SU-DHL-6 (cell line): ENCODE data around the gene DLK1.

Experiments used
- EZH2phosphoT487 ChIP-seq: fragments of 200-600 bp; sonication (generic), shearing (Covaris generic); conservative IDR thresholded peaks from 2 replicates; pipeline ENCODE4 v1.6.1; 2018; ENCODE audit warnings: mild to moderate bottlenecking, antibody characterized with exemption, low read length, moderate library complexity, mixed read lengths
- TF ChIP-seq, protein P1 (sequence below): fragments of 200-600 bp; sonication (generic); IDR thresholded peaks from one replicate; pipeline ENCODE4 v1.5.1; 2017; ENCODE audit warnings: antibody characterized with exemption, mild to moderate bottlenecking, low read length, moderate library complexity; ENCODE audit not compliant: insufficient read depth, poor library complexity, severe bottlenecking

DNA sequence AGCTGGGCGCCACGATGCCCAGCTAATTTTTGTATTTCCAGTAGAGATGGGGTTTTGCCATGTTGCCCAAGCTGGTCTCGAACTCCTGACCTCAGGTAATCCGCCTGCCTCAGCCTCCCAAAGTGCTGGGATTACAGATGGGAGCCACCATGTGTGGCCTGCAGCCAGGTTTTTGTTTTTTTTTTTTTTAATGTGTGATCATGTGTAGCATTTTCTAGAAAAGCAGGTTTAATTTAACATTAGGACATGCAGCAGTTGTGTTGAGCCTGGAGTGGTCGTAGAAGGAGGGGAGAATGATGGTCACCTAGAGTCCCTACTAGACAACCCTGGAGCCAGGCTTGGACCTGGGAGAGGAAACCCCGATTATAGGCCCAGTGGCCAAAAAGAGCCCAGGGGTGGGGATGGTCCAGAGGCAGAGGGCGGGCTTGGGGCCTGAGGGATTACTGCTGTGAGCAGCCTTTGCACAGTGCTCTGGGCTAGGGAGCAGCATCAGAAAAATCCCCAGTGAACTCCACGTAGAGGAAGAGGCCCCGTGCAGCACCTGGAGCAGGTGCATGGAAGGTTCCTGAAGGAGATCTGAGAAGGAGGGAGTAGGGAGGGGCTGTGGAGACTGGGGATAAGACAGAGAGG, 13.6 kb downstream of the DLK1 start:
- TF ChIP-seq, protein P1, sequence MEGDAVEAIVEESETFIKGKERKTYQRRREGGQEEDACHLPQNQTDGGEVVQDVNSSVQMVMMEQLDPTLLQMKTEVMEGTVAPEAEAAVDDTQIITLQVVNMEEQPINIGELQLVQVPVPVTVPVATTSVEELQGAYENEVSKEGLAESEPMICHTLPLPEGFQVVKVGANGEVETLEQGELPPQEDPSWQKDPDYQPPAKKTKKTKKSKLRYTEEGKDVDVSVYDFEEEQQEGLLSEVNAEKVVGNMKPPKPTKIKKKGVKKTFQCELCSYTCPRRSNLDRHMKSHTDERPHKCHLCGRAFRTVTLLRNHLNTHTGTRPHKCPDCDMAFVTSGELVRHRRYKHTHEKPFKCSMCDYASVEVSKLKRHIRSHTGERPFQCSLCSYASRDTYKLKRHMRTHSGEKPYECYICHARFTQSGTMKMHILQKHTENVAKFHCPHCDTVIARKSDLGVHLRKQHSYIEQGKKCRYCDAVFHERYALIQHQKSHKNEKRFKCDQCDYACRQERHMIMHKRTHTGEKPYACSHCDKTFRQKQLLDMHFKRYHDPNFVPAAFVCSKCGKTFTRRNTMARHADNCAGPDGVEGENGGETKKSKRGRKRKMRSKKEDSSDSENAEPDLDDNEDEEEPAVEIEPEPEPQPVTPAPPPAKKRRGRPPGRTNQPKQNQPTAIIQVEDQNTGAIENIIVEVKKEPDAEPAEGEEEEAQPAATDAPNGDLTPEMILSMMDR: no peak
- TF ChIP-seq EZH2phosphoT487: no peak
